ENCODE results near the gene RHEB. TPM values are rescaled to one million over a fixed set of nuclear protein-coding genes. Genes with fewer than 3 reads are reported as not detected.

RHEB gene
- polyA plus RNA-seq, 3 donors from 2014 or later: 61.2 to 70.2 (median 61.8) TPM

DNA sequence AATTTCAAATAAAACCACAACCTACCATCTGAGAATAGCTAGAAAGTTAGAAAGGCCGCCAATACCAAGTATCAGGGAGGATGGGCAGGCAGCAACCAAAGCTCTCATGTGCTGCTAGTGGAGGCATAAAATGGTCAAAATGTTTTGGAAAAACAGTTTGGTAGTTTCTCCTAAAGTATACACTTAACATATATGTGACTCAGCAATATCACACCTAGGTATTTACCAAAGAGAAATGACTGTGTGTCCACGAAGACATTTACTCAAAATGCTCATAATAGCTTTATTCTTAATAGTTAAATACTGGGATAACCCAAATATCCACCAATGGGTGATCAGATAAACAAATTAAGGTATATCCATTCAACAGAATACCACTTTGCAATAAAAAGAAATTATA lies 14.3 kb downstream of the RHEB start:
- H3K36me3 Mint-ChIP-seq: no peaks in the 10 kb centered on the region
- peaks cover 0 to 2% (median 0%) of the 10 kb centered on the region in 3 donors for H3K27me3 Mint-ChIP-seq (ENCODE audit: low read depth in 3 of 3)
- DNase-seq: no peak
- H3K27ac Mint-ChIP-seq: peak overlapping the region in 1 of 6 donors; percentile 49
- H3K4me1 Mint-ChIP-seq: peaks cover 61 to 95% of the 10 kb centered on the region in 2 donors
- H3K4me3 Mint-ChIP-seq: peak overlapping the region in 1 of 5 donors; percentile 30
- no peaks in the 10 kb centered on the region for H3K9me3 Mint-ChIP-seq

DNA sequence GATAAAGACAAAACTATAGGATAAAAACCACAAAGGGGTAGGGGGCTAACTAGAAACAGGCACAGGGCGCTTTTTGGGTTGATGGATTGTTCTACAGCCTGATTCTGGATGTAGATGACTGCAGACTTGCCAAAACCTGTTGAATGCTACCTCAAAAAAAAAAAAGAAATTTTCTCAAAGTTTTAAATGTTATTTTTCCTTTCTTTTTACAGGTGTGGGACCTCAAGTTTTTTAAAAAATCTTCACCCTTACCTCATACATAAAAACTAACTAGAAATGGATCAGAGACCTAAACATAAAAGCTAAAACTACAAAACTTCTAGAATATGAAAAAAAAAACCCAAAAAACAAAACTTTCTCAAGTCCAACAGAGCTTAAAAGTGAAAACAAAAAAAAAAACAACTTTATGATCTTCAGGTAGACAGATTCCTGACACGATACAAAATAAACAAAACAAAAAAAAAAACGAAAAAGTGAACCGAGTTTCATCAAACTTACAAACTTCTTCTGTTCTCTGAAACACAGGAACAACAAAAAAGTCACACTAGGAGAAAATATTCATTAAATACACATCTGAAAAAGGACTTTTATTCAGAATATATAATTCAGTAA lies 14.9 kb downstream of the RHEB start:
- Mint-ChIP-seq H3K36me3 (no peaks in the 10 kb centered on the region), H3K27me3 (ENCODE audit: low read depth in 3 of 3) (peaks cover 0 to 2% (median 0%) of the 10 kb centered on the region in 3 donors), H3K4me1 (peaks cover 61 to 95% of the 10 kb centered on the region in 2 donors), H3K9me3 (no peaks in the 10 kb centered on the region), H3K4me3 (no peak overlapping the region), H3K27ac (peak overlapping the region in 2 of 6 donors; percentile 29 to 40)
- no peak for DNase-seq

DNA sequence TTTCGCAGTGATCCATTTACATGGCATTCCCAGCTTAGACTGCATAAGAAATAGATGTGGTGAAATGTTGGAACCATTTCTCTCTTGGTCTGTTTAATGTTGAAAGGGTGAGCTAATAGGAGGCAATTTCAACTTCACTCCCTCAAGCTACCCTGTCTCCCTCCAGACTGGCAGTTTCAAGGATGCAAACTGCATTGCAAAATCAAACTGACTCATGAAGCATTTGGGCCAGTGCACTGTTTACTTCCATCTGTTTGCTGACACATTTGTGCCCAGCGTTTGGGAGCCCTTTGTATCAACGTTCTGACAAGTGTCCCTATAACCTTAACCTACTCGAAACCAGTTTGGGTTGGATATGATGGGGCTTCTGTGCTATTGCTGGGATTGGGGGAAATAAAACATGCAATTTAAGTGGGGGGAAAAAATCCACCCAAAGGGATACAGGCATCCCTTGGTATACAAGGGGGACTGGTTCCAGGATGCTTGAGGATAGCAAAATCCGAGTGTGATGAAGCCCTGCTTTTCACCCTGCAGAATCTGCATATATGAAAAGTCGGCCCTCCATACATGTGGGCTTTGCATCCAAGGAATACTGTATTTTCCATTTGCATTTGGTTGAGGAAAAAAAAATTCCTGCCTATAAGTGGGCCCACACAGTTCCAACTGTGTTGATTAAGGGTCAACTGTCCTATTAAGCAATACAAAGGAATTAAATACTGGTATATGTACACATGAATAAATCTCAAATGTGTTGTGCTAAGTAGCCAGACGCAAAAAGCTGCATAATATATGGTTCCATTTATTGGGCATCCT lies 15.6 kb downstream of the RHEB start:
- Mint-ChIP-seq H3K27ac (no peak overlapping the region), H3K9me3 (no peaks in the 10 kb centered on the region), H3K4me3 (no peak overlapping the region), H3K4me1 (peaks cover 61 to 95% of the 10 kb centered on the region in 2 donors), H3K27me3 (ENCODE audit: low read depth in 3 of 3) (peaks cover 0 to 2% (median 0%) of the 10 kb centered on the region in 3 donors), H3K36me3 (no peaks in the 10 kb centered on the region)
- DNase-seq: no peak

DNA sequence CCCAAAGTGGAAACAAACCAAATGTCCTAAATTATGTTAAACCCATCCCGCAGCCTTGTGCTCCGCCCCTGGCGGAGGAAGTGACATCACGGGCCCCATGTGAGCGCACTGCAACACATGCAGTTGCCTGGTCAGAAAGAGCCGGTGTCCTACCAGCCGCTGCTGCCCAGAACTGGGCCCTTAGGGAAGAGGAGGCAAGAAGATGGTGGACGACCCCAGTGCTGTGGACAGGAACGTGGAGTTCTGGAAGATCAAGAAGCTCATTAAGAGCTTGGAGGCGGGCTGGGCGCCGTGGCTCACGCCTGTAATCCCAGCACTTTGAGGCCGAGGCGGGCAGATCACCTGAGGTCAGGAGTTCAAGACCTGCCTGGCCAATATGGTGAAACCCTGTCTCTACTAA lies 18.0 kb downstream of the RHEB start:
- peaks cover 66 to 95% of the 10 kb centered on the region in 2 donors for H3K4me1 Mint-ChIP-seq
- no peak overlapping the region for H3K4me3 Mint-ChIP-seq
- peaks cover 0 to 2% (median 1%) of the 10 kb centered on the region in 3 donors for H3K27me3 Mint-ChIP-seq (ENCODE audit: low read depth in 3 of 3)
- H3K36me3 Mint-ChIP-seq: no peaks in the 10 kb centered on the region
- no peak overlapping the region for H3K27ac Mint-ChIP-seq
- H3K9me3 Mint-ChIP-seq: no peaks in the 10 kb centered on the region
- no peak for DNase-seq

DNA sequence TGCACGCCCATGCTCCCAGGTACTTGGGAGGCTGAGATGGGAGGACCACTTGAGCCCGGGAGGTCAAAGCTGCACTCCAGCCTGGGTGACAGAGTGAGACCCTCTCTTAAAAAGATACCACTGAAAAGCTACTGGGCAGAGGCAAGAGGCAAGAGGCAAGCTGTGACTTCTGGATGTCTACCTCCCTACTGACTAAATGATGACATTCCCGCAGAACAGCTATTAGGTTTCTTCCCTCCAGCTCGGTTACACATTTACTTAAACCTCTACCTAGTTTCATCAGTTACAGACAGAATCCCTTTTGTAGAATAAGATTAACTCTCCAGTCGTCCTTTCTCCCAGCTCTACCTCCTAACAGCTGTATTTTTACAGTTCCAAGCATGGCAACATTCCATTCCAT lies 21.2 kb downstream of the RHEB start:
- Mint-ChIP-seq H3K36me3 (no peaks in the 10 kb centered on the region), H3K4me3 (no peak overlapping the region), H3K27me3 (ENCODE audit: low read depth in 3 of 3) (peaks cover 0 to 3% (median 3%) of the 10 kb centered on the region in 3 donors), H3K4me1 (peaks cover 70 to 96% of the 10 kb centered on the region in 2 donors), H3K9me3 (no peaks in the 10 kb centered on the region), H3K27ac (peak overlapping the region in 1 of 6 donors; percentile 17)
- DNase-seq: no peak

DNA sequence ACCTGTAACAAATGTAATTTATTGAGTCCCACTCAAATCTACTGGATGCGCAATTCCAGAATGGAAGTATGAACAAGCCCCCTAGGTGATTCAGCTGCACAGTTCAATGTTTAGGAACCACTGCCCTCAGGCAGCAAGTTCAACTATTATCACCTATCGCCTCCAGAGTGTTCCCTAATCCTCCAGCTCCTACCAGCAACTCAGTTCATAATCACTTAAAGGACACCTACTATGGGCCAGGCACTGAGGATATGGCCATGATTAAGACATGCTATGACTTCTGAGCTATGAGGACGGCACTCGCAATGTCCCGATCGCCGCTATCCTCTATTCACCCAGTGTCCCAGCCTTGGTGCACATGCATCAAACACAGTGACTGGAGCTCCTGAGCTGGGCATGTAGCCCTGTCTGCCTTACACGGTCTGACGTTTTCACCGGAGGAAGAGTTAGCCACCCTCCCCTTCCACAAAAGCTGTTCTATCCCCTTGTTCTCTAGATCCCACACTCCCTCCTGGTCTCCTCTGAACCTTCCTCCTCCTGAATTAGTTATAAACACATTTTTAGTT lies 22.3 kb downstream of the RHEB start:
- no peaks in the 10 kb centered on the region for H3K36me3 Mint-ChIP-seq
- DNase-seq: no peak
- H3K9me3 Mint-ChIP-seq: no peaks in the 10 kb centered on the region
- peak overlapping the region in 1 of 5 donors; percentile 15 for H3K4me3 Mint-ChIP-seq
- H3K27ac Mint-ChIP-seq: peak overlapping the region in 1 of 6 donors; percentile 43
- H3K4me1 Mint-ChIP-seq: peaks cover 68 to 93% of the 10 kb centered on the region in 2 donors
- peaks cover 3 to 5% (median 3%) of the 10 kb centered on the region in 3 donors for H3K27me3 Mint-ChIP-seq (ENCODE audit: low read depth in 3 of 3)

DNA sequence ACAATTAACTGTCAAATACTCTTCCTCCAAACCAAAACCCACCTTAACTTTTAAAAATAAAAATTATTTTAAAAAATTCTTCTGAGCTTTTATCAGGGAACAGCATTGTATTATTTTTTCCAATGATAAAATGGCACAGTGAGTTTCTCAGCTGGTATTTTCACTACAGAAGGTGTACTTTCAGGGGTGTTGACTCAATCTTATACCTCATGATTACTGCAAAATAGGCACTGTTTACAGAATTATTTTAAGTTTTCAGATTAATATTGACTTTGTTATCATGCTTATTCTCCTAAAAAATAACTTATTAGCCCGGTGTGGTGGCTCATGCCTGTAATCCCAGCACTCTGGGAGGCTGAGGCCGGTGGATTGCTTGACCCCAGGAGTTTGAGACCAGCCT lies 24.3 kb downstream of the RHEB start:
- Mint-ChIP-seq H3K27ac (no peak overlapping the region), H3K9me3 (no peaks in the 10 kb centered on the region), H3K4me3 (no peak overlapping the region), H3K4me1 (peaks cover 63 to 81% of the 10 kb centered on the region in 2 donors), H3K27me3 (ENCODE audit: low read depth in 3 of 3) (peaks cover 2 to 5% (median 3%) of the 10 kb centered on the region in 3 donors), H3K36me3 (peaks cover 0 to 2% (median 1%) of the 10 kb centered on the region in 3 donors)
- no peak for DNase-seq

DNA sequence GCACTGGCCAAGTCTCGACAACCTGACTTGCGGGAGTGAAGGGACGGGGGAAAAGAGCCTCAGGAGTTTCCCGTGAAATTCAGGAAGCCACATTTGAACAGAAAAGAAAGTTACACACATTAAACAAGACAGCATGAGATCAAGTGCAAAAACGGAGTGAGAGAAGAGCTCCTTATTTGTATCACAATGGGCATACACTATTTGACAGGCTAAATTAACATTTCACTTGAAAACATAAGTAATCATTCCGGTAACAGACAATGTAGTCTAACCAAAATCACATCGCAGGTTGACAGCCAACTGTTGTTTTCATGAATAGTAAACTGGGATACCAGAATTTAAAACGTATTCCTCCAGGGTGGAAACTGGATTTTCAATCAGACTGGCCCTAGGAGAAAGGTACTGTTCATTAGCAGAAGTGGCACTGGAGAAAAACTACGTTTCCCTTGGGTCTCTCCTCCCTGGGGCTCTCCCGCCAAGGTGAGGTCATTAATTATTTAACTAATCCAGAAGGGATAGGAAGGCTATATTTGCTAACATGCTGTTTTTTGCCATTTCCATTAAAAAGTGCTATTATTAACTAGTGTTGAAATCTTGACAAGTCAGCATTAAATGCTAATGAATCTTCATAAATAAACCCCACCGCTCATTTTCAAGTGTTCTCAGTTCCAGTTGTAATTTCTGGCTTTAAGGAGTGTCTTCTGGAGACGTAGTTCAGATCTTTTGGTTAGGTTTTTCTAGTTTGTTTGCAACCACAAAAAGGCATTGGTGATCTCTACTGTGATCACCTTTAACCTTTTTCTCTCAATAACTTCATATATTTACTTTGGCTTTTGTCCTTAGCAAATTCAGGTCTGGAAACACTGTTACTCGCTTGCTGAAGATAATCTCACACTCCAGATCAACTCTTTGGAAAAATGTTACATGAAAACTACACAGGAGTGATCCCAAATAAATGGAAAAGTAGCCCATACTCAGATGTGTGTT lies 25.1 kb downstream of the RHEB start:
- no peaks in the 10 kb centered on the region for H3K9me3 Mint-ChIP-seq
- DNase-seq: no peak
- H3K36me3 Mint-ChIP-seq: peaks cover 0 to 4% (median 3%) of the 10 kb centered on the region in 3 donors
- H3K4me3 Mint-ChIP-seq: no peak overlapping the region
- H3K27ac Mint-ChIP-seq: peak overlapping the region in 3 of 6 donors; percentile 22 to 50 (median 35)
- peaks cover 2 to 5% (median 3%) of the 10 kb centered on the region in 3 donors for H3K27me3 Mint-ChIP-seq (ENCODE audit: low read depth in 3 of 3)
- H3K4me1 Mint-ChIP-seq: peaks cover 55 to 73% of the 10 kb centered on the region in 2 donors

DNA sequence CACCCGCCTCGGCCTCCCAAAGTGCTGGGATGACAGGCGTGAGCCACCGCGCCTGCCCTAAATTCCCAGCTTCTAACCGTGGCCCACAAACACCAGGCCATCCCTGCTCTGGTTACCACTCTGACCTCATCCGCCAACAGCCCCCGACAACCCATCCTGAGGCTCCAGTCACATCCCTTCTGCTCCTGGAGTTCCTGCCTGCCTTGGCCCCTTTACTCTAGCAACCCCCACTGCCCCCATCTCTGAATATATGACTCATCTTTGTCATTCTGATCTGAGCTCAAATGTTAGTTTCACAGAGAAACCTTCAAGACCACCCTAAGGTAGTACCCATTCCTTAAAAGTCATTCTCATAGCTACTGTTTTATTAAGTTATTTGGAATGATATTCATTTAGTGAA lies 26.6 kb downstream of the RHEB start:
- H3K9me3 Mint-ChIP-seq: no peaks in the 10 kb centered on the region
- no peak overlapping the region for H3K4me3 Mint-ChIP-seq
- H3K4me1 Mint-ChIP-seq: peaks cover 43 to 67% of the 10 kb centered on the region in 2 donors
- peak overlapping the region in 3 of 6 donors; percentile 22 to 74 (median 34) for H3K27ac Mint-ChIP-seq
- H3K27me3 Mint-ChIP-seq (ENCODE audit: low read depth in 3 of 3): peaks cover 2 to 5% (median 3%) of the 10 kb centered on the region in 3 donors
- no peak for DNase-seq
- H3K36me3 Mint-ChIP-seq: peaks cover 4 to 12% (median 4%) of the 10 kb centered on the region in 3 donors

DNA sequence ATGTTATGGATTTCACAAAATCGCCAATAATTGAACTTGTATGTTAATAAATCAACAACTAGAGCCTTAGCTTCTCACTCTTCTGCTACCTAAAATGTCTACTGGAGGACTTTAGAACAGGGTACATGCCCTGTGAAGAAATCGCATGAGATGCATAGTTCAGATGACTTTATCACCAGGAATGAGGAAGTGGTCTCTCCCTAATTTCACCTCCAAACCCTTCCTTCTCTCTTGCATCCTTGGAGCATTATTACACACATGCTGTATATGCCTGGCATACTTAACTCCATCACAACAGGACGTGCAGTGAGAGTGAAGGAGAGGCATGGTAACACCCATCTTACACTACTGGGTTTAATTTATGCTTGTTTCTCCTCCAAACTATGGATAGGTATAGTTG lies 27.8 kb downstream of the RHEB start:
- DNase-seq: no peak
- Mint-ChIP-seq H3K27me3 (ENCODE audit: low read depth in 3 of 3) (peaks cover 2 to 4% (median 3%) of the 10 kb centered on the region in 3 donors), H3K36me3 (peaks cover 4 to 21% (median 9%) of the 10 kb centered on the region in 3 donors), H3K27ac (no peak overlapping the region), H3K4me3 (no peak overlapping the region), H3K9me3 (no peaks in the 10 kb centered on the region), H3K4me1 (peaks cover 33 to 61% of the 10 kb centered on the region in 2 donors)

DNA sequence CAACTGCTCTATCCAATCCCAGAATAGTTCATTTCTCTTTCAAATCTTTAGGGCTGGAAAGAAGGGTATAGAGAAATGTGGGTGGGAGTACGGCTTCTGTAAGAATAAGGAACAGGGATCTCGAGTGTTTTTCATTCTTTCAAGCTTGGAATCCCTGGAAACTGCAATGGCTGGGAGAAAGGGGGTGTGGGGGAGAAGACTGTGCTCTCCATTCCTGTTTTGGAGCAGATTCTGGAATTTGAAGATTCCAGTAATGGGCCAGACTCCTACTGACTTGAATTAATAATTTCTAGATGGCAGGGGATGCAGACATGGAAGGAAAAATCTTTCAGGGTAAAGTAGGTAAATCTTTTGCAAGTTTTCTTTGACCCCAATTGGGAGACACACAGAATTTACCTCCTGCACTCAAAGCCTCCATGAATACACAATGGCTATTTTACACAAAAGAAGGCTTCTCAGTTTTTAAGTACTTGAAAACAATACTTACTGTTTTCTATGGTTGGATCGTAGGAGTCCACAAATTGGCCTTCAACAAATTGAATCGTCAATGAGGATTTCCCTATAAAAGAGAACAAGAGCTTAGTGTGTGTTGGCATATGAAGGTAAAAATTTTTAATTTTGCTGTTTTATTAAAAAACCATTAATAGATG lies 29.1 kb downstream of the RHEB start:
- no peaks in the 10 kb centered on the region for H3K9me3 Mint-ChIP-seq
- peak overlapping the region in 1 of 6 donors; percentile 15 for H3K27ac Mint-ChIP-seq
- H3K27me3 Mint-ChIP-seq (ENCODE audit: low read depth in 3 of 3): peaks cover 0 to 3% (median 3%) of the 10 kb centered on the region in 3 donors
- peaks cover 4 to 23% (median 9%) of the 10 kb centered on the region in 3 donors for H3K36me3 Mint-ChIP-seq
- DNase-seq: no peak
- no peak overlapping the region for H3K4me3 Mint-ChIP-seq
- peaks cover 28 to 59% of the 10 kb centered on the region in 2 donors for H3K4me1 Mint-ChIP-seq

DNA sequence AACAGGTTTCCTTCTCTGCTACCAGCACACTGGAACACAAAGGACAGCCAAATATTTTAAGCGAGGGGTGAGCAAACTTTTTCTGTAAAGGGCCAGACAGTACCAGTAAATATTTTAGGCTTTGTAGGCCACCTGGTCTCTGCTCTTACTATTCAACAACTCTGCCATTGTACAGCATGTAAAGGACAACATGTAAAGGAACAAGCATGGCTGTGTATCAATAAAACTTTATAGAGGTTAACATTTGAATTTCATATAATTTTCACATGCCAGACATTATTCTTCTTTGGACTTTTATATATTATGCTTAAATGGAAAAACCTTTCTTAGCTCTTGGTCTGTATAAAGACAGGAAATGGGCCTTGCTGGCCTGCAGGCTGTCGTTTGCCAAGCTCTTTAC lies 30.2 kb downstream of the RHEB start:
- Mint-ChIP-seq H3K9me3 (no peaks in the 10 kb centered on the region), H3K27ac (peak overlapping the region in 4 of 6 donors; percentile 0 to 48 (median 6)), H3K36me3 (peaks cover 8 to 27% (median 9%) of the 10 kb centered on the region in 3 donors), H3K4me3 (no peak overlapping the region), H3K4me1 (peaks cover 28 to 60% of the 10 kb centered on the region in 2 donors), H3K27me3 (ENCODE audit: low read depth in 3 of 3) (peaks cover 0 to 3% (median 3%) of the 10 kb centered on the region in 3 donors)
- no peak for DNase-seq
